Epithelial cell of proximal tubule (primary cell): ENCODE measurements around the gene GGT7. TPM values are rescaled to one million over a fixed set of nuclear protein-coding genes. Genes with fewer than 3 reads are reported as not detected.

Experiments
- DNase-seq: peaks from one replicate; pipeline ENCODE4 v3.0.0-alpha.2; 2011; ENCODE audit warnings: low read depth
- H3K4me3 ChIP-seq: 2 replicates; pipeline ENCODE4 v1.5.1; 2011; ENCODE audit warnings: low read depth, mild to moderate bottlenecking, low read length
- CTCF ChIP-seq: conservative IDR thresholded peaks from 2 replicates; pipeline ENCODE4 v1.5.1; 2012; ENCODE audit warnings: low read depth, mild to moderate bottlenecking, low read length
- total RNA-seq: library from RNA; depleted of rRNA; stranded (reverse); fragments of >200 nt; gene quantifications from 2 replicates; pipeline ENCODE4 v1.2.3, GENCODE V29; 2015

GGT7 gene
- total RNA-seq, result 2.9 and 9.2 TPM in 2 replicates

- TF ChIP-seq CTCF, result peak; percentile 57
- H3K4me3 ChIP-seq, result peak within 1 kb of the TSS; percentile 89
- DNase-seq, result no peak
Observed at GRCh38 chr20:34872622-34873224, at the start of gene GGT7. TSS of gene GGT7 (minus strand) at chr20:34872856. CDS start at chr20:34872815, 41 bp downstream.

- TF ChIP-seq CTCF, result no peak
- no peak overlapping the region for H3K4me3 ChIP-seq
- no peak for DNase-seq
Observed at GRCh38 chr20:34921436-34921835, 48.8 kb upstream of the GGT7 start.

GRCh38 chr20:34920055-34920454 lies 47.4 kb upstream of the GGT7 start:
- TF ChIP-seq CTCF, result no peak
- H3K4me3 ChIP-seq, result no peak overlapping the region
- DNase-seq, result no peak

GRCh38 chr20:34916774-34917354 lies 44.2 kb upstream of the GGT7 start:
- H3K4me3 ChIP-seq, result no peak overlapping the region
- no peak for DNase-seq
- no peak for TF ChIP-seq CTCF

- H3K4me3 ChIP-seq, result no peak overlapping the region
- TF ChIP-seq CTCF, result no peak
- no peak for DNase-seq
Observed at GRCh38 chr20:34915749-34916455, 43.2 kb upstream of the GGT7 start.

- no peak for DNase-seq
- TF ChIP-seq CTCF, result no peak
- no peak overlapping the region for H3K4me3 ChIP-seq
Observed at GRCh38 chr20:34915131-34915530, 42.5 kb upstream of the GGT7 start.
